GDM1 (cell line): ENCODE results near the gene TWF2.

ENCODE experiments used
- DNase-seq: peaks from one replicate; lab custom pipeline; 2025; lab: John Stamatoyannopoulos, UW

TWF2 gene

DNA sequence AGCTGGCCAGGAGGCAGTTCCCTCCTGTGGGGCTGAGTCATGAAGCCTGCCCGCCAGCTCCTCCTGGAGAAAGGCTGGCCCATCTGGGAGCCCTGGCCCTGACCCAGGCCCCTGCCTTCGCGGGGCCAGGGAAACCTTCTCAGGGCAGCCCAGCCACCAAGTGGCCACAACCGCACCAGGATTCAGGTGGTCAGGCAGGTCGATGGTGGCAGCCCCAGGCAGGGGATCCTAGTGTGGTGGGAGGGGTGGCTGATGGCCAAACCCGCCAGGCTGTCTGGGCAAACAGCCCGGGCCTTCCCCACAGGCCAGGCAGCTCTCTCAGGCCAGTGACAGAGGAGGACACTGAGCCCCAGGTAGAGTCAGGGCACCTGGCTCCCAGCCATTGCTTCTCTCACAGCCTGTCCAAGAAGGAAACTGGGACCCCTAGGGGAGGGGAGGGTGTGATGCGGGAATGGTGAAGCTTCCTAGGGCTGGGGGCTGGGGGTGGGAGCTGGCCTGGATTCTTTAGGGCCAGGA lies 1.2 kb downstream of the TWF2 start:
- DNase-seq, result no peak

DNA sequence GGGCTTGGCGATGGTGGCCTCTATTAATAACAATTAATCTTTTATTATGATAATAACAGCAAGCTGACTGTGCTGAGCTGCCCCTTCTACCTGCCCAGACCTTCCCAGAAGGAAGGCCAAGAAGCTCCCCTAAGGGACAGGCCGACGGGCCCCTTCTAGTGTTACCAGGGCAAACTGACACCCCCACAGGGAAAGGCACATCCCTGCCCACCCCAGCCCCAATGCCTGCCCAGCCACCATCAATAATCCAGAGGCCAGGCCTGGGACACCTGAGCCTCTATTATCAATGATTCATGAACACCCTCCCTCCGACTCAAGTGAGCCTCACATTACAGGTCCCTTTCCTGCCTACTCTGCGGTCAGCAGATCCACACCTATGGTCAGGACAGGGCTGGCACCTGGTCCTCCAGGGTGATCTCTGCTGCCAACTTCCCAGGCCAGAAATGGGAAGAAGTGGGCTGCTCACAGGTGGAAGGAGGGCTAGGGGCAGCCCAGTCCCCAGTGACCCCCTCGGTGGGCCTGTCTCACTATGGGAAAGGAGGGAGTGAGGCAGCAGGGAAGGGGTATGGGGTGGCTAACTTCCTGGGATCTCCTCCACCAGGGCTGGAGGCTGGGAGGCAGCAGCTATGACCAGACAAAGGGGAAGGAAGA lies 1.8 kb downstream of the TWF2 start:
- DNase-seq, result no peak

DNA sequence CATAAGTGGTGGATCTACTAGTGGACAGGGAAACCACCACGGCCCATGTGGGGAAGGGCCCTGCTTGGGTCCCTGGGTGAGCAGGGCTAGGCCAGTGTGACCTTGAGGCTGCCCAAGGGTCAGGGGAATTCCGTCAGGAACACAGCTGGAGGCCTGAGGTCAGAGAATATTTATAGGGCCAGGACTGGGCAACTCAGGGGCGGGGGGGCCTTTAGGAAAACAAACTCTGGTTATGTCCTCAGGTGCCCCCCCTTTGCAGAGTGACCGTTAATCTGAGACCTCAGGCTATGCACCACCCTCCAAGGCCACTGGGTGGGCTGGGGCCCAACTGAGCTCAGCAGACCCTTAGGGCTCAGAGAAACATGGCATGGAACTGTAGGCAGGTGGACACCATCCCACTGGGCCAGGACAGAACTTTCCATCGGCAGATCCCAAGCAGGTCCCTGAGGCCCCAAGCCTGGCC lies 2.5 kb downstream of the TWF2 start:
- no peak for DNase-seq

DNA sequence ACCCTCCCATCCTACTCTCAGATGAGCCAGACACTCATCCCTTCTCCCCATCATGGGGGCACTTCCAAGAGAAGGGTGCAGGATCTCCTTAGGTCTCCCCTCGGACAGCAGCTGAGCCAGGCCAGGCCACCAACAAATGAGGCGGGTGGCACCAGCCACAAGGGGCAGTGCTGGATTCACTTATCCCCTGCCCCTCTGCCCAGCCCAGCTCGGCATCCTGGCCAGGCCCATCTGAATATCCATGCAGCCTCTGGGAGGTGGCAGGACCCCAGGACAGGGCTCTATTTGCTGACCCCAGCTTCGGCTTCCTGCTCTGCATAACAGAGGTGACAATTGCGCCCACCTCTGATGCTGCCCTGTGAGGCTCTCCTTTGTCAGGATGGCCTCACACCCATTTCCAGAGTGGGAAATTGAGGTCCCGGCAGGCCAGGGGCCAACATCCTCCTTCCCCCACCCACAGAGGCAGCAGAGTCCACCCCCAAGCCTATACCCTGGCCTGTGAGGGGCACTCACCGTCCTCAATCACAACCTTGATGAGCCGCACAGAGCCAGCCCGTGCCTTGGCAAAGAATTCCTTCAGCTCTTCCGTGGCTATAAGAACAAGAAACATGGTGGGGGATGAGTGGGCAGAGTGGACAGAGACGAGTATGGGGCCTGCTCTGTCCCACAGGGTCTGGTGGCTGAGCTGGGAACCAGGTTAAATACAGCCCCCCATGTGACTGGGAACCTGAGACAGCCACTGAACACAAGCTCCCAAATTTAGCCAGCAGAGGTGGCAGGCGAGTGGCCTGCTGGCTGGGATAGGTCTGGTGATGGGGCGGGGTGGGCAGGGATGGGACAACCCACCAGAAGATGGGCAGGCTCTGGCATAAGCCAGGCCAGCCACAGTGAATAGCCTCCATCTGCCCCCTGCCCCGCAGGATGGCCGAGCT lies 4.2 kb downstream of the TWF2 start:
- no peak for DNase-seq

DNA sequence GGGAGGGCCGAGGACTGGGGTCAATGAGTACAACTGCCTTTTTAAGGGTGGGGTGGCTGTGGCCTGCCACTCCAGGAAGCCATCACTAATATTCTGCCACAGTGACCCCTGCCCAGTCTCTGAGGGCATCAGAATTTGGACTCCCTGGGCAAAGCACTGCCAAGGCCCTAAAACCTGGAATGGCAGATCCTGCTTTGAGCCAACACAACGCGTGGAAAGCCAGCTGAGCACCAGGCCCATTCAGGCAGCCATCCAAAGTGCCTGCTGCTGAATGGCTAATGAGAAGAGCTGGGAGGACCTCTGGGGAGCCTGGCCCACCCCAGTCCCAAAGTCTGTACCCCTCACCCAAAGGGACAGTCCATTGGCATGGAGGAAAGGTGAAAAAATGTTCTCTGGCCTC lies 5.0 kb downstream of the TWF2 start:
- DNase-seq, result no peak

DNA sequence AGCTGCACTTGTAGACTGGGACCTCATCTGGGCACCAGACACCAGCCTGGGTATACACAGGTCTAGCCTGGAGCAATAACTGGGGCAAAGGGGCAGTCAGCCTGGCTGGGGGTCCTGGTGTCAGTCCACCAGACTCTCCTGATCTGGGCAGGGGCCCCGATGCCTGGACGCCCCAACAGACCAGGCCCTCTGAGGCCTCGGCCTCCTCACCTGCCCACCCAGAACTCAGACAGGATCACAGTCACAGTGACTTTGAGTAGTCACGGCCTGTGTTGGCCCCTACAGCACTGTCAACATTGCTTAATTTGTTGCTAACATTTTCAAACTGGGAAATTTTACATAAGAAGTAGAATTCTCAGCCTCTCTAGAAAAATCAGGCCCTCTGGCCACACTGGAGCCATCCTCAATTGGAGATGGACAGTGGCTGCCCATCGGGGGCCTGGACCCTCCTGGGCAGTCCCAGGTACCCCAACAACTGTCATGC lies 5.8 kb downstream of the TWF2 start:
- no peak for DNase-seq

DNA sequence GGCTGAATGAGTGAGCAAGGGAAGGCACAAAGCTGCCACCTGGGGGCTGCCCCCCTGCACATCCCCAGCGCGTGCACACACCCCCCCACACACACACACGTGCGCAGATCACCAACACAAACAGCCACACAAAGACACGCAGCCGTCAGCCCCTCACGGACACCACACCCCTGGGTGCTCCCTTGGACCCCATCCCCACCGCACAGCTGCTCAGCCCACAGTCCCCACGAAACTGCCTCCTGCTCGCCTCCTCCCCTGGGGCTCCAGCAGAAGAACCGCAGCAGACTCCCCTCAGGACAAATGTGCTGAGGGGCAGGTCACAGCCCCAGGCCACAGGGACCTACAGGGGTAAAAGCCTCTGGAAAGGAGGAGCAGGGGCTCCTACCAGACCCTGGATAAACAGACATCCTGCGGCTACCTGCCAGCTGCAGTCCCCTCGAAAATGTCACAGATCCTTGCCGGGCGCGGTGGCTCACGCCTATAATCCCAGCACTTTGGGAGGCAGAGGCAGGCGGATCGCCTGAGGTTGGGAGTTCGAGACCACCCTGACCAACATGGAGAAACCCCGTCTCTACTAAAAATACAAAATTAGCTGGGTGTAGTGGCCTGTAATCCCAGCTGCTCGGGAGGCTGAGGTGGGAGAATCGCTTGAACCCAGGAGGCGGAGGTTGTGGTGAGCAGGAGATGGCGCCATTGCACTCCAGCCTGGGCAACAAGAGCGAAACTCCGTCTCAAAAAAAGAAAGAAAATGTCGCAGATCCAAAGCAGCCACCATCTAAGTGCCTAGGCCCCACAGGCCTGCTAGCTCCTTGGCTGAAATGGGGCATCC lies 6.5 kb downstream of the TWF2 start:
- DNase-seq, result no peak

DNA sequence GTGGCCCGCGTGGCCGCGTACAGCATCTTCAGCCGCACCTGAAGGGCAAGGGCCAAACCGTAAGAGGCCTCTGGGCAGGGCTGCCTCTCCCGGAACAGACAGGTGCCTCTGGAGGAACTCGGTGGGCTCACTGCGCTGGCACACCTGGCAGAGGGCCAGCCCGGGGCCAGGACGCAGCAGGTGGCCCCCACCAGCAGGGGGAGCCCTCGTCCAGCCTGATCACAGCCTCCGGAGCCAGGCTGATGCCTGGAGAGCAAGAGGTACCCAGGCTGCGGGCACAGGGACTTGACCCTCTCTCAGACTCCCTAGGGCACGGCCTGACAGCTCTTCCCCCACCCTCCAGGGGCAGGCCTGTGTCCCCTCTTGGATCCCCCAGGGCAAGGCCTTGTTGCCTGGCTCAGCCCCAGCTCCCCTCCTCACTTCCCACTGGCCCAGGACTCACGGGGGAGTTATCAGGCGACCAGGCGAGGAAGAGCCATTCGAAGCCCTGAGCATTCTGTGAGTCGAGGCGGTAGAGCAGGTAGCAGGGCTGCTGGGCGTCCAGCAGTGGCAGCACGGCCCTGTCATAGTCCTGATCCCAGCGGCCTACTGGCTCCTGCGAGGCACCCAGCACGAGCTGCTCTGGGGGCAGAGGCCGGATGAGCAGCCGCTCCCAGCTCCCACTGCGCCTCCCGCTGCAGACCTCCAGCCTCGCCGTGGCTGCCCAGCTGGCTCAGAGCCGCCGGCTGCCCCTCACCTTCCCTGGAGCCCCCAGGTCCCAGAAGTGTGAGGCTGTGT lies 7.3 kb downstream of the TWF2 start:
- DNase-seq, result peak; percentile 48

DNA sequence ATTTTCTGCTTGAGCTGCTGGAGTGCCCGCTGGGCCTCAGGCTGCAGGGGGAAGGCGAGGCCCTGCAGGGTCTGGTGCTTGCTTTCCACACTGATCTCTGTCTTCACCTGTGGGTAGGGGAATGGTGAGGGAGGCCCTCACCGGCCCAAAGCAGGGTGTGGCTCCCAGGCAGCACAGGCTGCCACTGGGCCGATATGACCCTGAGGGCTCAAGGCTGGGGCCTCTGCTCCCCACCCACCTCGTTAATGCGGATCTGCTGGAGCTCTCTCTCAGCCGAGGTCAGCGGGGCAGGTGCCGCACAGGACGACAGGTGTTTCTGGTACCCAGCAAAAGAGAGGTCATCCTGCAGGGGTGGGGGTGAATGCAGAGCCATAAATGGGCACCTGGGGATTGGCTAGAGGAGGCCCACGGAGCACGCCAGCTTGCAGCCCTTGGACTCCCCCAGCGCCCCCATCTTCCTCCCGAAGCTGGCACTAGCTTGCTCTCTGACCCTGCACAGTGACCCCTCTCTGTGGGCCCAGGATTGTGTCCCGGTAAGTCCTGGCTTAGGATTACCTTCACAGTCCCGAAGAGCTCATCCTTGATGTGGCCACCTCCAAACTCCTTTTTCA lies 8.0 kb downstream of the TWF2 start:
- DNase-seq, result no peak

DNA sequence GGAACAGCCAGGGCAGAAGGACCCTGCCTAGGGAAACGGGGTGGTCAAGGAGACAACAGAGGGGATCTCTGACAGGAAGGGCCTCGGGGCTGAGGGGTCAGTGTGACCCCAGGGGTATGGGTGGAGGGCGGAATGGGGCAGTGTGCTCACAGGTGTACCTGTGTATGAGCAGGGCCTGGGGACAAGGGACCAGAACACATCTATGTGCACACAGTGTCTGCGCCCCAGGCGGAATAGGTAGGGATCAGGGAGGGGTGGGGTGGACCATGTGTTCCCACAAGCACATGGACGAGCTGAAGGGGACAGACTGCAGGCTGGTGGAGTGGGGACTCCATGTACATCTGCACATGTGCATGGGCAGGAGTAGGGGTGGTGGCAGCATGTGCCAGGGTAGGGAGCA lies 8.5 kb downstream of the TWF2 start:
- no peak for DNase-seq

DNA sequence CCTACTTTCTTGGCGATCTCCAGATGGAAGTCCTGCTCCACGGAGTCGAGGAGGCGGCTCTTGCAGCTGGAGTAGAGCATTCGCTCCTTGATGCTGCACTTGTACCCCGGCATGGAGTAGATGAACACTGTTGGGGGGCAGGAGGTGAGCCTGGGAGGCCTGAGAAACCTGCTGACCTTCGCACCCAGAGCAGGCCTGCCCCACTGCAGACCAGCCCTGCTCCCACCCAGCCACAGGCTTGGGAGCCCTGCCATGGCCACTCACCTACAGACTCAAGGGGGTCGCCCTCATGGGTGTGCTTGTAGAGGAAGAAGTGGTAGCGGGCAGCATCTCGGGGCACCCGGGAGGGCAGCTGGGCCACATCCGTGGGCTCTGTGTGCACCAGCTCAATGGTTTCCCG lies 9.3 kb downstream of the TWF2 start:
- no peak for DNase-seq

DNA sequence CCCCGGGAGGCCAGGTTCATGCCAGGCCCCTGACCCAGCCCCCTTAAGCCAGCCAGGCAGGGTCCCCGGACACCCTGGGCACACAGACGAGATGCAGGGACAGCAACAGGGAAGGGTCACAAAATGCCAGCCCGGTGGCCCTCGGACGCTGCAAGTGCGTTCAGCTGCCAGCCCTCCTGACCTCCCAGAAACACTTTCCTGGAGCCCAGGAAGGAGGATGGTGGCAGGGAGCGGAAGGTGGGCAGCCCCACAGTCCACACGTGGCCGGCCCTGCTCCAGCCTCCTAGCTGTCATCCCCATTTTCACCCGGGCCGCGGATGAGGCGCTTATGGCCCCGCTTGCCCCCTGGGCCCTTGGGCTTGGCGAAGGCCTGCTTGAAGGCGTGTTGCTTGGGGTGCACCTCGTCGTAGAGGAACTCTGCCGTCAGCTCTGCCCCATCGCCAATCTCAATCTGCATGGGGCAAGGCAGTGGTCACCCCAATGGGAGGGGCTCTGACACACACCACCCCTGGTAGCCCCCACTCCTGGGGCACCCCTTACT lies 10.1 kb downstream of the TWF2 start:
- DNase-seq, result no peak

DNA sequence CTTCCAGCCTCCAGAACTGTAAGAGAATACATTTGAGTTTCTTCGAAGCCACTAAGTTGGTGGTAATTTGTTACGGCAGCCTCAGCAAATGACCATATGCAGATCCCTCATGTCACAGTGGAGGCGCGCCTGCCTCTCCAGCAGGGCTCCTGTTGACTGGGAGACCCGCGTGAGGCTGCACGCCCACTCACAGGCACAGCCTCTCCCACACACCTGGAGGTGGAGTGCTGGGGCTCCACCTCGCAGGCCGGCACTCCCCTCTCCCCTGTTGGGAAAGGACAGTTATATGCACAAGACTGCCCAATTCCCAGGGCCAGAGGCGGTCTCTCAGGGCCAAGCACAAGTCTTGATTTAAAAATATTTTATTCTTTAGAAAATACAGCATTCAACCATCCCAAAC lies 10.7 kb downstream of the TWF2 start:
- DNase-seq, result no peak

DNA sequence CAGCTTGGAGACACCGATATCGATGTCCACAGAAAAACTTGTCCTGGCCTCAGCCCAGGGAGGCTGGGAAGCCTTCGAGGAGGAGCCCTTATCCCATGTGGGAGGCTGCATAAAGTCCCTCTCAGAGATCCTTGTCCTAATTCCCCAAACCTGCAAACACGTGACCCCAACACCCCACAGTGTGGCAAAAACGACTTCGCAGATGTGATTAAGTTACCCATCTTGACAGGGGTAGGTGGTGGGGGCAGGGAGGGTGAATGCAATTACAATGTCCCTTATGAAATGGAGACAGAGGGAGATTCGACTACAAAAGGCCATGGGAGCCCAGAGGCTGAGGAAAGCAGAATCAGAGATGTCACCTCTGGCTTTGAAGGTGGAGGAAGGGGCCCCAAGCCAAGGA lies 11.2 kb downstream of the TWF2 start:
- DNase-seq, result no peak

DNA sequence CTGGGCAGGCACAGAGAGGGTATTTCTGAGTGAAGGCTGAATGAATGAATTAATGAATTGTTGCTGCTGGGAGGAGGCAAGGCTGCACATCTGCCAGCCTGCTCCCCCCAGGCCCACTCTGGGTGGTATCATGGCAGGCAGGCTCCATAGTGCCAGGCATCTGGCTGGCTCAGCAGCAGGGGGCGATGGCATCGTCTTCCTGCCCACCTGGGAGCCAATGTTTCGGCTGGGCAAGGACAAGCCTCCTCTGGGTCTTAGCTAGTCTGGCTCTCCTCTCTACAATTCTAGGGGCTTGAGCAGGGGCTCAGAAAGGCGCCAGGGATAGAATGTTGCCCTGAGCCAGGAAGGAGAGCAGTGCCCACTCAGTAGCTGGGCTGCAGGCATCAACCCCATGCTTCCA lies 11.8 kb downstream of the TWF2 start:
- no peak for DNase-seq

DNA sequence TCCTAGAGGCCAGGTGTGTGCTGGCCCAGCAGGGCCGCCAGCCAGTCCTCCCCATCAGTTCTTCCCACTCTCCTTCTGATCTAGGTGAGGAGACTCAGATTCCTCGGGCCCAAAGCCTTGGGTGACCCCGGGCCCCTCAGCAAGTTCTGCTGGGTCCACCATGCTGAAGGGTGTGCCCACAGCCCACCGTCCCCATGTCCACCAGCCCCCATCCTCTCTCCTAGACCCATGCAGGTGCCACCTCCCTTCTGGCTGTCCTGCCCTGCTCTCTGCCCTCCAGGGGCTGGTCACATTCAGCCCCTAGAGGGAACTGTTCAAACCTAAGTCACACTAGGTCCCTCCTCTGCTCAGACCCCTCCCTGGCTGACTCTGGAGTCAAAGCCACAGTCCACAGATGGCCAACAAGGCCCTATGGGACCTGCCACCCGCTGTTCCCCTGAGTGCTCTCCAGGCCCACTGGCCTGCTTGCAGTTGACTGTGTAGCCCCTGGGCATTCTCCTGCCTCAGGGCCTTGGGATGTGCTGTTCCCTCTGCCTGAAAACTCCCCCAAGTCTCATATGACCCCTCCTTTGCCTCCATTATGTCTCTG lies 12.6 kb downstream of the TWF2 start:
- no peak for DNase-seq

DNA sequence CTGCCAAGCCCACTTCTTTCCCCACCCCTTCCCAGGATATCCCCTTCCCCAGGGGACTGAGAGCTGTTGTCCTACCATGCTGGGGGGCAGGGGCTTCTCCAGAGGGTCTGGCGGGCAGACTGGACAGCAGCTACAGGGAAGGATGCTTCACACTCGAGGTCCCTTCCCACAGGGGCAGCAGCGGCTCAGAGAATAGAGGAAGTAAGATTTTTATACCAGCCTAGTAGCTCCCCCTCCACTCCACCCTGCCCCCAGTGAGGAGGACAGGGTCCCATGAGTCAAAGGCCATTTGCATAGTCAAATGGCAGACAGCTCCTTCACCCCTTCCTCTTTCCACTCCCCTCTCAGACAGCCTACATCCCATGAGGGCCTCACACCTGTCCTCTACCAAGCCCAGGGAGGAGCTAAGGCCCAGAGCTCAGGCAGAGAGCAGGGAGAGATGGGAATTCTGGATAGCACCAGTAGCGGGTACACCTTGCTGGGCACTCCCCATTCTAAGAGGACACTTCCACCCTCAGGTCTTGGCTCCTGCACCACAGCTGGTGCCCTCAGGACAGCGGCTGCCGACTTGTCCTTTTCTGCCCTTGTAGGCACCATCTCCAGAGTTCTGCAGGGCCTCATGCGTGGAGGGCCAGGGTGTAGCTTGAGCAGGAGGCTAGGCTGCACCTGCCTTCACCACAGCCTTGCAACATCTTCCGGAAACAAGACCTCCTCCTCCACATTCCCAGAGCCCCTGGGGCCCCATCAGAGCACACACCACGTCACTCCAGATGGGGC lies 13.3 kb downstream of the TWF2 start, which contains the start of gene TLR9:
TSS of gene TLR9 (minus strand) at position 194 of the 777 bp plus-strand sequence. CDS start at position 78, 116 bp downstream.
- DNase-seq, result peak; percentile 61

DNA sequence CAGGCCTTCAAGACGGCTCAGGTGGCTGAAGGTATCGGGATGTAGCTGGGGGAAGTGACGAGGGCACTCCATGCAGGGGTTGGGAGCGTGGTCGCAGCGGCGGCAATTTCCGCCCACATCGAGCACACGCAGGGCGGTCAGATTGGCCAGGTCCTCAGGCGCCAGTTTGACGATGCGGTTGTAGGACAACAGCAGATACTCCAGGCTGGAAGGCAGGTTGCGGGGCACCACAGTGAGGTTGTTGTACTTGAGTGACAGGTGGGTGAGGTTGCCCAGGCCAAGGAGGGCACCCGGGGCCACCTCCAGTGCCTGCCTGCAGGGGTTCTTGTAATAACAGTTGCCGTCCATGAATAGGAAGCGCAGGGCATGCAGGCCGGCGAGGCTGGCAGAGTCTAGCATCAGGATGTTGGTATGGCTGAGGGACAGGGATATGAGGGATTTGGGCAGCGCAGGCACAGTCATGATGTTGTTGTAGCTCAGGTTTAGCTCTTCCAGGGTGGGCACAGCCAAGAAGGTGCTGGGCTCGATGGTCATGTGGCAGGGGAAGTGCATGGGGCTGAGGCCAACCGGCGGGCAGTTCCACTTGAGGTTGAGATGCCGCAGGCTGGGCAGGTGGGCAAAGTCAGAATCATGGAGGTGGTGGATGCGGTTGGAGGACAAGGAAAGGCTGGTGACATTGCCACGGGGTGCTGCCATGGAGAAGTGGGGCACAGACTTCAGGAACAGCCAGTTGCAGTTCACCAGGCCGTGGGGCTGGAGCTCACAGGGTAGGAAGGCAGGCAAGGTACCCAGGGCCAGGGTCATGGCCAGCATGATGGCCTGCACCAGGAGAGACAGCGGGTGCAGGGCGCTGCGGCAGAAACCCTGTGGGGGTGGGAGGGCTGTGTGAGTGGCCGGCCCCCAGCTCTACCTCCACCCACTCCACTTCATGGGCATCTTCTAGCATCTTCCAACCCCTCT lies 15.2 kb downstream of the TWF2 start:
- no peak for DNase-seq
